ENCODE data around the gene SEC62. TPM values are rescaled to one million over a fixed set of nuclear protein-coding genes. Genes with fewer than 3 reads are reported as not detected.

Gene SEC62
- total and polyA plus RNA-seq, 2 experiments from 2014 or later, result 23.6 to 306 TPM

- TF ChIP-seq ZNF462 (CRISPR knock-in tag; IDR thresholded peaks at IDR 0.05) (no peak), EZH2phosphoT487 (IDR thresholded peaks at IDR 0.05; ENCODE audit: unreplicated experiment) (no peak), EZH2 (IDR thresholded peaks at IDR 0.05; ENCODE audit: low read depth, unreplicated experiment) (no peak), STAT1 (IDR thresholded peaks at IDR 0.05; ENCODE audit: unreplicated experiment) (no peak), JUNB (IDR thresholded peaks at IDR 0.05; ENCODE audit: unreplicated experiment) (no peak), REST (IDR thresholded peaks at IDR 0.05; ENCODE audit: unreplicated experiment) (no peak), ZNF331 (CRISPR knock-in tag; IDR thresholded peaks at IDR 0.05; ENCODE audit: low read depth) (no peak), ZNF114 (CRISPR knock-in tag; IDR thresholded peaks at IDR 0.05) (no peak), CTCF (conservative IDR thresholded peaks at IDR 0.05; ENCODE audit: low read depth in 2 of 2) (no peak), POLR2AphosphoS5 (IDR thresholded peaks at IDR 0.05; ENCODE audit: low read depth) (no peak), CREB1 (CRISPR knock-in tag; IDR thresholded peaks at IDR 0.05; ENCODE audit: low read depth) (no peak)
Measured at GRCh38 chr3:169939751-169940150, 26.9 kb upstream of the SEC62 start (continued).

Data from GM23338 (cell line).